B cell (primary cell): ENCODE data around the gene ANK3. TPM values are rescaled to one million over a fixed set of nuclear protein-coding genes. Genes with fewer than 3 reads are reported as not detected.

Experiments
- ATAC-seq: fragments of 200-7000 bp; cut with Tn5 transposase; one replicate; pipeline ENCODE4 v1.10.0; 2021; ENCODE audit warnings: low read depth, mild to moderate bottlenecking, moderate number of reproducible peaks, moderate library complexity
- CTCF ChIA-PET: fragments of 350-600 bp; sonication (Branson Sonifier 250); formaldehyde crosslinking; loops from one replicate; lab custom pipeline; 2021; ENCODE audit warnings: antibody characterized with exemption, inconsistent platforms; lab: Charles Lee
- POLR2A ChIA-PET: fragments of 350-600 bp; sonication (Branson Sonifier 250); formaldehyde crosslinking; loops from one replicate; lab custom pipeline; 2021; ENCODE audit warnings: antibody characterized with exemption; lab: Charles Lee
- DNase-seq: peaks from one replicate; pipeline ENCODE4 v3.0.0; 2013
- H2AFZ ChIP-seq: 2 replicates; pipeline ENCODE4 v1.6.1; 2012; ENCODE audit warnings: mild to moderate bottlenecking, low read depth, low read length; ENCODE audit not compliant: insufficient read depth, poor library complexity, severe bottlenecking
- H3K27ac ChIP-seq, 2 donors: 1 replicate in 1 of 2; 2 replicates in 1 of 2; pipeline ENCODE4 v1.5.1; 2012 to 2013; ENCODE audit warnings: low read length in 2 of 2, mild to moderate bottlenecking in 2 of 2, moderate library complexity in 1 of 2
- H3K27me3 ChIP-seq, 4 experiments: fragments of 200-600 bp in 1 of 4; sonication (generic) in 1 of 4; replicated peaks in 1 of 4; 1 replicate in 2 of 4; 2 replicates in 2 of 4; pipeline versions ENCODE4 v1.6.1 to v1.7.0; 2013 to 2016; ENCODE audit warnings: low read length in 3 of 4, mild to moderate bottlenecking in 2 of 4, mixed read lengths in 1 of 4, moderate library complexity in 1 of 4; ENCODE audit not compliant: insufficient read depth in 4 of 4, control insufficient read depth in 3 of 4; ENCODE audit errors: control extremely low read depth in 1 of 4
- H3K36me3 ChIP-seq, 2 experiments: replicated peaks in 1 of 2; 1 replicate in 1 of 2; 2 replicates in 1 of 2; pipeline versions ENCODE4 v1.6.1 to v1.7.1; 2013; ENCODE audit warnings: low read length in 1 of 2; ENCODE audit not compliant: insufficient read depth in 2 of 2, control insufficient read depth in 1 of 2; ENCODE audit errors: control extremely low read depth in 1 of 2, extremely low read depth in 1 of 2
- H3K4me1 ChIP-seq, 2 donors: fragments of 200-600 bp in 1 of 2; sonication (generic) in 1 of 2; 1 replicate in 1 of 2; 2 replicates in 1 of 2; pipeline versions ENCODE4 v1.5.1 to v1.6.1; 2013 to 2017; ENCODE audit warnings: low read length in 2 of 2; ENCODE audit not compliant: control insufficient read depth in 2 of 2, insufficient read depth in 2 of 2
- H3K4me2 ChIP-seq: replicated peaks from 2 replicates; pipeline ENCODE3; 2012; ENCODE audit warnings: mild to moderate bottlenecking, low read depth, low read length; ENCODE audit not compliant: poor library complexity, severe bottlenecking
- H3K4me3 ChIP-seq, 5 experiments: fragments of 200-600 bp in 1 of 5; sonication (generic) in 1 of 5; 1 replicate in 3 of 5; 2 replicates in 2 of 5; pipeline versions ENCODE4 v1.5.1 to v1.7.0; 2011 to 2016; ENCODE audit warnings: low read length in 4 of 5, mild to moderate bottlenecking in 4 of 5, low read depth in 2 of 5, control low read depth in 1 of 5, moderate library complexity in 1 of 5; ENCODE audit not compliant: insufficient read depth in 1 of 5; ENCODE audit errors: control extremely low read depth in 1 of 5, extremely low read depth in 1 of 5
- H3K79me2 ChIP-seq: fragments of 200-600 bp; sonication (generic); one replicate; pipeline ENCODE4 v1.6.0; 2016; ENCODE audit warnings: low read length; ENCODE audit not compliant: control insufficient read depth, insufficient read depth
- H3K9ac ChIP-seq: fragments of 200-600 bp; sonication (generic); 2 replicates; pipeline ENCODE4 v1.6.1; 2017; ENCODE audit warnings: mild to moderate bottlenecking, low read length, moderate library complexity
- H3K9me3 ChIP-seq, 3 donors: one replicate each; pipeline versions ENCODE4 v1.6.1 to v1.7.1; 2013; ENCODE audit warnings: low read length in 2 of 3; ENCODE audit not compliant: control insufficient read depth in 2 of 3, insufficient read depth in 1 of 3; ENCODE audit errors: control extremely low read depth in 1 of 3
- H4K20me1 ChIP-seq: 2 replicates; pipeline ENCODE4 v1.6.0; 2012; ENCODE audit warnings: mild to moderate bottlenecking, low read length; ENCODE audit not compliant: insufficient read depth, control insufficient read depth, poor library complexity, severe bottlenecking
- H3K27ac Mint-ChIP-seq: one replicate; pipeline ENCODE4 v1.8.0; 2021; ENCODE audit warnings: mixed read lengths
- H3K27me3 Mint-ChIP-seq: one replicate; pipeline ENCODE4 v1.8.0; 2021; ENCODE audit warnings: mixed read lengths
- H3K4me1 Mint-ChIP-seq: one replicate; pipeline ENCODE4 v1.8.0; 2021; ENCODE audit warnings: mixed read lengths
- H3K4me3 Mint-ChIP-seq: one replicate; pipeline ENCODE4 v1.8.0; 2021; ENCODE audit warnings: mixed read lengths
- H3K9me3 Mint-ChIP-seq: one replicate; pipeline ENCODE4 v1.8.0; 2022; ENCODE audit warnings: mixed read lengths; ENCODE audit not compliant: insufficient read depth
- CTCF ChIP-seq: fragments of 200-600 bp; IDR thresholded peaks from one replicate; pipeline ENCODE4 v1.8.0; 2022; ENCODE audit warnings: antibody characterized with exemption, mild to moderate bottlenecking
- EZH2 ChIP-seq: IDR thresholded peaks from 2 replicates; pipeline ENCODE4 v1.6.1; 2012; ENCODE audit warnings: borderline replicate concordance, low read depth, mild to moderate bottlenecking, moderate library complexity, low read length; ENCODE audit not compliant: insufficient read depth, poor library complexity, severe bottlenecking
- WGBS: methylation state at CpG from one replicate; pipeline ENCODE4 v1.1.5; 2013; ENCODE audit warnings: missing lambda C conversion rate; ENCODE audit not compliant: insufficient coverage; 5-methylcytosine and 5-hydroxymethylcytosine counted together
- intact Hi-C: fragments of 100-400 bp; cut with micrococcal nuclease; formaldehyde crosslinking; loops from one replicate; pipeline ENCODE4 v1.10.0; 2022
- polyA plus RNA-seq: library from polyadenylated mRNA; depleted of rRNA; stranded (reverse); fragments of >200 nt; gene quantifications from 2 replicates; pipeline ENCODE4 v1.2.3, GENCODE V29; 2012
- total RNA-seq, 2 donors: library from RNA; stranded (reverse); fragments of 120-200 nt in 1 of 2; gene quantifications; 1 replicate in 1 of 2; 2 replicates in 1 of 2; pipeline versions ENCODE4 v1.2.3 to v1.2.4, GENCODE V29; 2013 to 2022

The ANK3 gene
- total and polyA plus RNA-seq, 2 donors (not counting 1 experiment from before 2014, with no cell fraction given) = 4.9 to 21.6 TPM

GRCh38 chr10:60390224-60390626 is 550 bp upstream of the ANK3 start:
- TF ChIP-seq EZH2 = no peak
- no peak for TF ChIP-seq CTCF
- no peak overlapping the region for H3K27ac Mint-ChIP-seq
- intact Hi-C loops = no loop called here
- no CpG with 5 or more reads among the region's 3 CpGs for WGBS
- H4K20me1 ChIP-seq = no peaks in the 10 kb centered on the region
- ChIA-PET POLR2A (no interaction called here), CTCF (no interaction called here)
- H3K4me3 Mint-ChIP-seq = no peak overlapping the region
- H3K27me3 Mint-ChIP-seq = no peaks in the 10 kb centered on the region
- H3K4me1 Mint-ChIP-seq = peaks cover 25% of the 10 kb centered on the region
- H3K4me1 ChIP-seq = peaks cover 25 to 28% of the 10 kb centered on the region in 2 donors
- no peak overlapping the region for H3K9ac ChIP-seq
- no peaks in the 10 kb centered on the region for H3K36me3 ChIP-seq
- no peak overlapping the region for H3K4me3 ChIP-seq
- no peak overlapping the region for H2AFZ ChIP-seq
- no peak overlapping the region for H3K27ac ChIP-seq
- H3K9me3 ChIP-seq = no peaks in the 10 kb centered on the region
- DNase-seq (no peak), ATAC-seq (no peak)
- no peaks in the 10 kb centered on the region for H3K79me2 ChIP-seq
- no peak overlapping the region for H3K4me2 ChIP-seq
- no peaks in the 10 kb centered on the region for H3K27me3 ChIP-seq
- no peaks in the 10 kb centered on the region for H3K9me3 Mint-ChIP-seq

- H3K36me3 ChIP-seq = no peaks in the 10 kb centered on the region
- peak overlapping the region; percentile 20 for H3K9ac ChIP-seq
- H3K27ac ChIP-seq = peak overlapping the region; percentile 15 to 27
- H3K4me1 ChIP-seq = peaks cover 21 to 22% of the 10 kb centered on the region in 2 donors
- TF ChIP-seq CTCF = no peak
- no peak for TF ChIP-seq EZH2
- H4K20me1 ChIP-seq = no peaks in the 10 kb centered on the region
- peak; percentile 33 for ATAC-seq
- peak overlapping the region; percentile 46 for H3K4me2 ChIP-seq
- H3K27ac Mint-ChIP-seq = peak overlapping the region; percentile 3
- no peak overlapping the region for H3K4me3 ChIP-seq
- H3K4me1 Mint-ChIP-seq = peaks cover 21% of the 10 kb centered on the region
- CTCF ChIA-PET = interaction anchor here (1.9 kb wide), 1 partner anchor 45 kb away, joined by 5 read pairs; no protein-coding TSS in a partner anchor
- DNase-seq = peak; percentile 22
- H3K27me3 Mint-ChIP-seq = no peaks in the 10 kb centered on the region
- H3K27me3 ChIP-seq = no peaks in the 10 kb centered on the region
- peak overlapping the region; percentile 14 for H3K4me3 Mint-ChIP-seq
- POLR2A ChIA-PET = no interaction called here
- H3K9me3 ChIP-seq = no peaks in the 10 kb centered on the region
- peak overlapping the region; percentile 35 for H2AFZ ChIP-seq
- intact Hi-C loops = loop anchor here (5.0 kb wide), 1 partner anchor 37 kb away; no protein-coding TSS in a partner anchor
- H3K79me2 ChIP-seq = no peaks in the 10 kb centered on the region
- WGBS = 44% methylated on average over 6 of the region's 7 CpGs
- H3K9me3 Mint-ChIP-seq = no peaks in the 10 kb centered on the region
Measured at GRCh38 chr10:60388709-60389301, 870 bp downstream of the ANK3 start.
